ENCODE measurements around the gene FBLN2.
"Not testable (repeated sequence)": the region's sequence is repeated elsewhere in the genome, so short reads cannot be mapped to it uniquely, and the experiment has no call there.

The FBLN2 gene

GRCh38 chr3:13548696-13549622 is at the start of gene FBLN2:
TSS of gene FBLN2 (plus strand) at chr3:13549125. CDS start at chr3:13570356, 21,231 bp downstream.
- Histone ChIP-seq H3K4me3 (ENCODE audit: low read depth in 1 of 2, low read length in 1 of 2) (no peak within 1 kb of the TSS), H3K9me3 (no peaks in the 10 kb centered on the region), H3K4me1 (ENCODE audit: control insufficient read depth in 1 of 2, insufficient read depth in 1 of 2, low read depth in 1 of 2, low read length in 1 of 2) (no peaks in the 10 kb centered on the region), H3K27me3 (peaks cover 85% of the 10 kb centered on the region), H3K36me3 (no peaks in the 10 kb centered on the region), H3K27ac (no peak within 1 kb of the TSS)
- TF ChIP-seq CTCF (IDR thresholded peaks at IDR 0.05) = no peak

GRCh38 chr3:13499246-13499645 is 49.7 kb upstream of the FBLN2 start:
- not testable (repeated sequence) for H3K4me1 ChIP-seq (ENCODE audit: control insufficient read depth in 1 of 2, insufficient read depth in 1 of 2, low read depth in 1 of 2, low read length in 1 of 2); H3K9me3 ChIP-seq; H3K27me3 ChIP-seq; H3K36me3 ChIP-seq; H3K27ac ChIP-seq; H3K4me3 ChIP-seq (ENCODE audit: low read depth in 1 of 2, low read length in 1 of 2)

GRCh38 chr3:13500133-13500885 is 48.6 kb upstream of the FBLN2 start:
- no peaks in the 10 kb centered on the region for H3K36me3 ChIP-seq
- no peaks in the 10 kb centered on the region for H3K9me3 ChIP-seq
- H3K27me3 ChIP-seq = no peaks in the 10 kb centered on the region
- H3K4me3 ChIP-seq (ENCODE audit: low read depth in 1 of 2, low read length in 1 of 2) = no peak overlapping the region
- no peak overlapping the region for H3K27ac ChIP-seq
- H3K4me1 ChIP-seq (ENCODE audit: control insufficient read depth in 1 of 2, insufficient read depth in 1 of 2, low read depth in 1 of 2, low read length in 1 of 2) = no peaks in the 10 kb centered on the region
- TF ChIP-seq CTCF (IDR thresholded peaks at IDR 0.05) = no peak

GRCh38 chr3:13501056-13501455 is 47.9 kb upstream of the FBLN2 start:
- Histone ChIP-seq H3K4me1 (ENCODE audit: control insufficient read depth in 1 of 2, insufficient read depth in 1 of 2, low read depth in 1 of 2, low read length in 1 of 2) (no peaks in the 10 kb centered on the region), H3K27ac (no peak overlapping the region), H3K4me3 (ENCODE audit: low read depth in 1 of 2, low read length in 1 of 2) (no peak overlapping the region), H3K9me3 (no peaks in the 10 kb centered on the region), H3K36me3 (no peaks in the 10 kb centered on the region), H3K27me3 (no peaks in the 10 kb centered on the region)
- no peak for TF ChIP-seq CTCF (IDR thresholded peaks at IDR 0.05)

GRCh38 chr3:13501521-13501920 is 47.4 kb upstream of the FBLN2 start:
- Histone ChIP-seq H3K4me1 (ENCODE audit: control insufficient read depth in 1 of 2, insufficient read depth in 1 of 2, low read depth in 1 of 2, low read length in 1 of 2) (no peaks in the 10 kb centered on the region), H3K36me3 (no peaks in the 10 kb centered on the region), H3K27me3 (peaks cover 2% of the 10 kb centered on the region), H3K4me3 (ENCODE audit: low read depth in 1 of 2, low read length in 1 of 2) (no peak overlapping the region), H3K27ac (no peak overlapping the region), H3K9me3 (no peaks in the 10 kb centered on the region)
- TF ChIP-seq CTCF (IDR thresholded peaks at IDR 0.05) = no peak

Data from neutrophil (primary cell).